Uterus (tissue), 4 donors: ENCODE data around the gene ACVR1. TPM values are rescaled to one million over a fixed set of nuclear protein-coding genes. Genes with fewer than 3 reads are reported as not detected.

Experiments used
- DNase-seq, 2 donors: peaks; one replicate each; pipeline ENCODE4 v3.0.0-alpha.2; 2019 to 2020
- H3K27ac ChIP-seq, 2 donors: fragments of 200-600 bp; sonication (generic); 1 replicate in 1 of 2; 2 replicates in 1 of 2; pipeline ENCODE4 v1.5.1; 2016 to 2018
- H3K27me3 ChIP-seq, 2 donors: fragments of 200-600 bp; sonication (generic); one replicate each; pipeline ENCODE4 v1.5.1; 2018 to 2019; ENCODE audit warnings: control low read depth in 1 of 2
- H3K36me3 ChIP-seq, 2 donors: fragments of 200-600 bp; sonication (generic); one replicate each; pipeline ENCODE4 v1.5.1; 2019; ENCODE audit warnings: control low read depth in 1 of 2
- H3K4me1 ChIP-seq, 2 donors: fragments of 200-600 bp; sonication (generic); one replicate each; pipeline ENCODE4 v1.5.1; 2018 to 2019; ENCODE audit warnings: control low read depth in 1 of 2
- H3K4me3 ChIP-seq, 2 donors: fragments of 200-600 bp; sonication (generic); 1 replicate in 1 of 2; 2 replicates in 1 of 2; pipeline ENCODE4 v1.5.1; 2018 to 2019; ENCODE audit warnings: mild to moderate bottlenecking in 1 of 2
- H3K9me3 ChIP-seq, 2 donors: fragments of 200-600 bp; sonication (generic); one replicate each; pipeline ENCODE4 v1.5.1; 2019; ENCODE audit warnings: control low read depth in 1 of 2
- CTCF ChIP-seq, 4 experiments: fragments of 200-600 bp in 2 of 4; fragments of 450-650 bp in 2 of 4; sonication (generic) in 2 of 4; IDR thresholded peaks; one replicate each; pipeline ENCODE4 v1.5.1; 2016 to 2019; ENCODE audit warnings: antibody characterized with exemption in 4 of 4, mild to moderate bottlenecking in 2 of 4, moderate library complexity in 1 of 4
- POLR2A ChIP-seq, 2 donors: fragments of 450-650 bp; IDR thresholded peaks; one replicate each; pipeline ENCODE4 v1.6.1; 2016; ENCODE audit warnings: antibody characterized with exemption in 2 of 2, mild to moderate bottlenecking in 1 of 2, moderate library complexity in 1 of 2
- intact Hi-C: fragments of 100-400 bp; cut with DNase I; formaldehyde crosslinking; loops from one replicate; pipeline ENCODE4 v1.15.1; 2023; ENCODE audit warnings: low total_unique reads
- total RNA-seq, 4 donors: library from RNA; depleted of rRNA in 3 of 4; stranded (reverse); fragments of >200 nt in 3 of 4; gene quantifications; one replicate each; pipeline versions ENCODE4 v1.1.0 to v1.2.4, GENCODE V29; 2014 to 2023
- donor health status: DM: yes; HTN: yes; CAD: no.

Gene ACVR1
- total RNA-seq, 4 donors from 2014 or later = 30.3 to 398 (median 46.7) TPM

DNA sequence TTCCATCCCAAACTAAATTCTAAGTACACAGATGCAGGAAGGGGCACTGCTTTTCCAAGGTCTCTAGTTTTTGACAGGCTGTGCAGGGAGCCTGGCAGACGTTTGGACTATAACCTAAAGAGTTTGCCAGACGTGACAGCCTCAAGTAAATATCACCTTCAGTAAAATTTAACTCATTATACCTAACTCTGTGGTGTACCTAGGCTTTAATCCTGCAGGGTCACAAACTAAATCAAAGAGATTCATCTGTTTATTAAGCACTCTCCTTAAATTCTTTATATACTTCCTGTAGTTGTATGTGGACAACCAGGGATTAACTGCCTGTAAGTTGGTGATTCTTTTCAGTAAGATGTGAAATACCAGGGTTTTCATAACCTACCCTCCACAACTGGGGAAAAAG lies 92.9 kb downstream of the ACVR1 start:
- Histone ChIP-seq H3K27ac (no peak overlapping the region), H3K36me3 (no peaks in the 10 kb centered on the region), H3K9me3 (no peaks in the 10 kb centered on the region), H3K27me3 (no peaks in the 10 kb centered on the region), H3K4me1 (peaks cover 0 to 5% of the 10 kb centered on the region in 2 donors), H3K4me3 (no peak overlapping the region)
- TF ChIP-seq POLR2A (IDR thresholded peaks at IDR 0.05) = no peak
- TF ChIP-seq CTCF (IDR thresholded peaks at IDR 0.05) = no peak
- intact Hi-C loops = no loop called here
- DNase-seq = no peak

DNA sequence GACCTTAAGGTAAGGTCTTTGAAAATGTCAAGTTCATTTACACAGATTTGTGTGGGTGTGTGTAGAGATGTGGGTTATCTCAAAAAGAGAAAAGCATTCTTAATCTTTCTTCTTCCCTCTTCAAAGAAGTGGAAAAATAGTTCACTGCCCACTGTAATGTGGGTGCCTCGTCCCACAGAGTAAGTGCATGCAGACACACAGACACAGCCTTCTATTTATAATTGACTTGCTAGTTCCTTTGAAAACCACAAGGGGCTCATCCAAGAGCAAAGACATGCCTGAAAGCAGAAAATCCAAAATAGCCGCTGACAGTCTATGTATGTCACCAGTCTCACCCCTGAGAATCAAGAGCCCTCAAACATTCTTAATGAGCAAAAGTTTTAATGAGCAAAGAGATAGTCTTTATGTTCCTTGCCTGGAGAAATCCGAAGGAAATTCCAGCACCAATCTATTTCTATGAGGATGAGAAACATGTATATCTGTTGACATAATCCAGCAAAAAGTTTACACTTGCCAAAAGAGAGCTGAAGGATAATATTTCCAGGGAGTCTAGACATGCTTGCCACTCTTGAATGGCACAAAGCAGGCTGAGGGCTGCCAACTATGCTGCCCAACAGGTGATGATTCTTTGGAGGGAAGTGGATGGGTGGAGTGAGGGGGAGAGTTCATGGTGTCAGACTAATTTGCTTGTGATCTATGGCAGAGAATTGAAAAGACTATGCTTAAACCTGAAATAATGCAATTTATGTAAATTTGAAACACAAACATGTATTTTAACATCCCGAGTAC lies 93.9 kb downstream of the ACVR1 start:
- DNase-seq = no peak
- Histone ChIP-seq H3K4me3 (no peak overlapping the region), H3K4me1 (peaks cover 0 to 5% of the 10 kb centered on the region in 2 donors), H3K27ac (no peak overlapping the region), H3K9me3 (no peaks in the 10 kb centered on the region), H3K36me3 (no peaks in the 10 kb centered on the region), H3K27me3 (no peaks in the 10 kb centered on the region)
- no peak for TF ChIP-seq POLR2A (IDR thresholded peaks at IDR 0.05)
- peak in 1 of 4 experiments; percentile 30 for TF ChIP-seq CTCF (IDR thresholded peaks at IDR 0.05)
- intact Hi-C loops = no loop called here

DNA sequence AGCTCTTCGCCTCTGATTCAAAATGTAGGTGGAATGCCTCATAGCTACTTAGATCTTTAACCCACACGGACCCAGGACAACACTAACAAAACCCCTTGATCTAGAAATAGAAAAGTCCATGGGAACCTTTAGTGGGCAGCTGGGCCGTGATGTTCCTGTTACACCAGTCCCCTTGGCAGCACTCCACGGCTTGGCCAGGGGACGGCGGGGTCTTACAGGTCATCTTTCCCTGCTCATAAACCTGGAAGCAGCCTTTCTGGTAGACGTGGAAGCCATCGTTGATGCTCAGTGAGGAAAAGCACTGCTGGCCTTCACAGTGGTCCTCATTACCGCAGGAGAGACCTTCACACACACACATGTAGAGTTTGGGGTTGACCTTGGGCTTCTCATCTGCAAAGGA lies 95.9 kb downstream of the ACVR1 start:
- no peak for DNase-seq
- Histone ChIP-seq H3K4me1 (no peaks in the 10 kb centered on the region), H3K9me3 (no peaks in the 10 kb centered on the region), H3K4me3 (no peak overlapping the region), H3K27me3 (no peaks in the 10 kb centered on the region), H3K27ac (no peak overlapping the region), H3K36me3 (no peaks in the 10 kb centered on the region)
- TF ChIP-seq POLR2A (IDR thresholded peaks at IDR 0.05) = no peak
- no peak for TF ChIP-seq CTCF (IDR thresholded peaks at IDR 0.05)
- intact Hi-C loops = no loop called here

DNA sequence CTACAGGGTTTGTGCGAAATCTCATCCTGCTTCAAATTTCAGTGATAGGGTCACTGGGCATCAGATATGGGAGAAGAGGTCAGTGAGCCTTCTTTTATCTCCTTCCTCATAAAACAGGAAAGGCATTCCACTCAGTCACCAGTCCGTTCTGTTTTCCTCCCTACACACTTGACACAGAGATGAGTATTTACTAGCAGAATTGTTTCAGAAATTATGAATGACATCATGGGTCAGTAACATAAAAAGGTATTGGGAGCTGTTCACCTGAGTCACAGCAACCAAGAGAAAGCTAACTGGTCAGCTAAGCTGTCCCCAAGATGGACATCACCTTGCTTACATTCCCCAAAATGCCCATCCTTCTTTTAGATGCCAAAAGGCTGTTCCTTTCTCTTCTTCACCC lies 96.3 kb downstream of the ACVR1 start:
- Histone ChIP-seq H3K4me1 (no peaks in the 10 kb centered on the region), H3K36me3 (no peaks in the 10 kb centered on the region), H3K4me3 (no peak overlapping the region), H3K27ac (no peak overlapping the region), H3K27me3 (no peaks in the 10 kb centered on the region), H3K9me3 (no peaks in the 10 kb centered on the region)
- DNase-seq = no peak
- no peak for TF ChIP-seq POLR2A (IDR thresholded peaks at IDR 0.05)
- TF ChIP-seq CTCF (IDR thresholded peaks at IDR 0.05) = no peak
- intact Hi-C loops = loop anchor here (10.0 kb wide), 1 partner anchor 225 kb away; no protein-coding TSS in a partner anchor

GRCh38 chr2:157777427-157777826 lies 98.7 kb downstream of the ACVR1 start:
- Histone ChIP-seq H3K36me3 (no peaks in the 10 kb centered on the region), H3K27ac (no peak overlapping the region), H3K4me3 (no peak overlapping the region), H3K9me3 (no peaks in the 10 kb centered on the region), H3K4me1 (no peaks in the 10 kb centered on the region), H3K27me3 (no peaks in the 10 kb centered on the region)
- intact Hi-C loops = loop anchor here (10.0 kb wide), 1 partner anchor 227 kb away; no protein-coding TSS in a partner anchor
- TF ChIP-seq POLR2A (IDR thresholded peaks at IDR 0.05) = no peak
- TF ChIP-seq CTCF (IDR thresholded peaks at IDR 0.05) = peak; percentile 62 to 80 (median 66)
- peak; percentile 56 to 59 for DNase-seq
